Activated effector memory CD4-positive, alpha-beta T cell treated with anti-CD3 and anti-CD28 coated beads, Interleukin-2, amount 50 U/mL, for 16 hours (primary cell): Measurements from ENCODE around the gene OMP.
"Not testable (repeated sequence)": the region's sequence is repeated elsewhere in the genome, so short reads cannot be mapped to it uniquely, and the experiment has no call there.

Source experiments
- DNase-seq: peaks from one replicate; pipeline ENCODE4 v3.0.0-alpha.2; 2020

OMP gene

GRCh38 chr11:77102246-77103210 lies at the start of gene OMP:
TSS of gene OMP (plus strand) at chr11:77102840. CDS start at chr11:77102840, 0 bp downstream.
- DNase-seq = no peak

DNA sequence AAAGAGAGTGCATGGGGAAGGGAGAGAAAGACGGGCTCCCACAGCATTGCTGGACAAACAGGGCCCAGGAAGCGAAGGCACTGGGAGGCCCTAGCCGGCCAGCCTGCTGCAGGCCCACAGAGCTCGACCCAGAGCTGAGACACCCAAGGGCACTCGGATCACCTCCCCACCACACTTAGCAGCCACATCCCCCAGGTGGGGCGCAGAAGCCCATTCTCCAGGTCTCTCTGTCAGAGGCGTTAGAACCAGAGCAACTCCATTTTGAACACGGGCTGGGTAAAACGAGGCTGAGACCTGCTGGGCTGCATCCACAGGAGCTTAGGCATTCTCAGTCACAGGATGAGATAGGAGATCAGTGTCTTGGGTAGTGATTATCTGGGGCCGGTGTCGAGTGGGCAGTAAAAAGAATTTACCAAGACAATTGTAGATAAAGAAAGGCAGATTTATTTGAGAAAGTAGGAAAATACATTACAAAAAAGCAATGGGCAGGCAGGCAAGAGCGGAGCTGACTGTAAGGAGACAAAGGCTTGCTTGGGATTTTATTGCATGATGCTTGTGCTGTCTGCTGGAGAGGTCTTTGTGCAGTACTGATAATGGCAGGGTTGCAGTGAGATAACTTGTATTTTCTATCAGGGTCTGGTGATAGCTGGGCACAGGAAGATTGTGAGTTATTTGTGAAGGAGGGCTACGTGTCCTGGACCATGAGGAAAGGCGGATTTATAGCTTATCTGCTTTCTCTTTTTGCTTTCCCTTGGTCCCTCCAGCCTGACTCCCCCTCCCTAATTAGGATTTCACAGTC lies 49.2 kb upstream of the OMP start:
- no peak for DNase-seq

GRCh38 chr11:77054084-77054483 lies 48.6 kb upstream of the OMP start:
- DNase-seq = no peak

DNA sequence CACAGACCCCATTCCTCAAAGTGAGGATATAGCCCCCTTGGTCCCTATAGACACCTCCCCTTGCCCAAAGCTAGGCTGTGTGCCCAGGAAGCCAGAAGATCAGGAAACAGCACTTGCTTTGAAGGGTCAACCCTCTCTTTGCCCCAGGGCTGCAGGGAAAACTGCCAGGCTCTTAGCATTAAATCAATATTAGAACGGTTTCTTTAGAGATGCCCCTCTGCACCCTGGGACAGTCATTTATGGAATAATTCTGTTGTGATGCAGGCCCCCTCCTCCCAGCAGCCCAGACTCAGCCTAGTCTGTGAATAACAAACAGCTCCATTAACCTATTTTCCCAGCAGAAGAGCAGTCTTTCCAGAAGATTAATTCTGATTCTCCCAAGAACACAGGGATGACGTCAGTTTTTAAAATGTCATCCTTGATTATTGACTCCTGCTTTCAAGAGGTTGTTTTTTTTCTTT lies 47.5 kb upstream of the OMP start:
- no peak for DNase-seq

- DNase-seq = no peak
Observed at GRCh38 chr11:77055913-77056312, 46.7 kb upstream of the OMP start.

GRCh38 chr11:77056814-77057402 lies 45.7 kb upstream of the OMP start:
- DNase-seq = no peak

DNA sequence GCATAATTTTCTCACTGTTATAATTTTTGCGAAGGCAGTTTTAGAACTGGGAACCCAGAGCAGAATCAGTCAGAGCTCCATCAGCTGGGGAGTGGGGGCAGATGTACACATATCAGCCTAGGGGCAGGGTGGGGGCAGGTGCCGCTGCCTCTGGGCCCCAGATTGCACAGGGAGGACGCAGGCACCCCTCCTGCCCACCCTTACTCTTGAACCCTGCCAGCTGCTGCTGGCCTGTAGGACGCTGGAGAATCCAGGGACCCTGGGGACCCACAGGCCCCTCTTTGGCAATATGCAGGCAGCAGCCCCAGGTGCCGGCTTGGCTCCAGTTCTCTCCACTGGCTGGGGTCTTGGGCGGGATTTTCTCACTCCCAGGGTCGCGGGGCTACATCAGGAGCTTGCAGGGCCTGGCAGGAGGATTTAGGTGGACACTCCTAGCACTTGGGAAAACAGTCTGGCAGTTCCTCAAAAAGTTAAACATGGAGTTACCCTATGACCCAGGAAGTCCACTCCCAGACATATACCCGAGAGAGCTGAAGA lies 44.6 kb upstream of the OMP start:
- DNase-seq = no peak

DNA sequence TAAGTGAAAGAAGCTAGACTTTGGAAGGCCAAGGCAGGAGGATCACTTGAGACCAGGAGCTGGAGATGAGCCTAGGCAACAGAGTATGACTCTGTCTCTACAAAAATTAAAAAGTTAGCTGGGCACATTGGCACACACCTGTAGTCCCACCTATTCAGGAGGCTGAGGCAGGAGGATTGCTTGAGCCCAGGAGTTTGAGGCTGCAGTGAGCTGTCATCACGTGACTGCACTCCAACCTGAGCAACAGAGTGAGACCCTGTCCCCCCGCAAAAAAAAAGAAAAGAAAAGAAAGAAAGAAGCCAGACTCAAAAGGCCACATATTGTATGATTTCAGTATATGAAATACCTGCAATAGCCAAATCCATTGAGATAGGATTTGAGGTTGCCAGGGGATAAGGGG lies 43.7 kb upstream of the OMP start:
- no peak for DNase-seq

- no peak for DNase-seq
Observed at GRCh38 chr11:77059806-77060205, 42.8 kb upstream of the OMP start.

GRCh38 chr11:77060234-77060633 lies 42.4 kb upstream of the OMP start:
- no peak for DNase-seq

- not testable (repeated sequence) for DNase-seq
Observed at GRCh38 chr11:77061258-77061657, 41.4 kb upstream of the OMP start.

DNA sequence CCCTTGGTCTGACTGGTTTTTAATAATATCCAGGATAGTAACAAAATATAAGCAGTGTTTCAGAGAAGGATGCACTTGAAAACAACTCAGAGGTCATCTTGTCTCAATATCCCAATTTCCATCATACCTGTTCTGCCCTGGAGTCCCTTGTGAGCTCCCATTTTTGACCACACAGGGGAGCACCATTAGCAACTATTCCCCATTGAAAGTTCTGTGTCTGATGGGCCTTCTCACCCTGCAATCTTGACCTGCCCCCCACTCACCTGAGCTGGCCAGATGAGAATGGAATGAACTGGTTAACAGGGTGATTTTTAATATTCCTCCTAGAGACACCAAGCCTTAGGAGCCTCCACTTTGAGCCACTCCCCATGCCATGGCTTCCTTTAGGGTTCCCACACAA lies 39.7 kb upstream of the OMP start:
- DNase-seq = no peak

GRCh38 chr11:77063407-77063806 lies 39.2 kb upstream of the OMP start:
- DNase-seq = no peak

- DNase-seq = no peak
Observed at GRCh38 chr11:77063861-77064260, 38.8 kb upstream of the OMP start.

DNA sequence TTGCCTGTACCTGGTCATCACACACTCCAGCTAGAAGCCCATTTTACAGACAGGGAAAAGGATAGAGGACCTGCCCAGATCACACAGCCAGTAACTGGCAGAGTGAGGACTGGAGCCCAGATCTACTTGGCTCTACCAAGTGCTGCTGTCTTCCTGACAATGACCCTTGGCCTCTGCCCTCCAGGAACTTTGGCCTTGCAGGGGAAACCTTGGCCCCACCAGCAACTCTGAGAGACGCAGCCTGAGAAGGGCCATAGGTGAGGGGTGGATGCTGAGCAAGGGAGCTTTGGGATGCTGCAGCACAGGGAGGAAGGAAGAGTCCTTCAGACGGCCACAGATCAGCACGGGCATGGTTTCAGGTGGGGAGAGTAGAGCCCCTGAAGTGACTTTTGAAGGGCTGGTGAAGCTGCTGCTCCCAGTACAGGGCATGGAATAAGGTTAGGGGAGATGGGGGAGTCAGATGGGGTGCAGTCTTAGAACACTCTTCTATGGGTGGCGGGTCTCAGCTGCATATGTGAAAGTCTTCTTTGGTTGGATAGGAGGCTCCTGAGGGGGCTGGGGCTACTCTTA lies 37.9 kb upstream of the OMP start:
- DNase-seq = no peak

DNA sequence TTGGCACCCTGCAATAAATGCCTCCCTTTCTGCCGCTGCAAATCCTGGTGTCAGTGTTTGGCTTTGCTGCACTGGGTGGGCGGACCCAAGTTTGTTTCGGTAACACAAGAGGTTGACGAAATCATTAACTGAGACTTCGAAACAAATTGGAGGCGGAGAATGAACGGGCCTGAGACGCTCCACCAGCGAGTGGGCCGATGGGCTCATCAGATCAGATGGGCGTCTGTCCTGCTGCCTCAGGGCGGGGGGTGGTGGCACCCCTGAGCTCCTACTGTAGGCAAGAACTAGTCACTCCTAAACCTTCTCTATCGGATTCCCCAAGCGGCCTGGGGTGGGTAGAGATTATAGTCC lies 36.8 kb upstream of the OMP start:
- no peak for DNase-seq

- peak; percentile 95 for DNase-seq
Observed at GRCh38 chr11:77066229-77067042, 36.2 kb upstream of the OMP start, which contains the start of gene CAPN5. TSS of gene CAPN5 (plus strand) at chr11:77066971. CDS start at chr11:77084887, 17,916 bp downstream.

- DNase-seq = no peak
Observed at GRCh38 chr11:77067861-77068443, 34.7 kb upstream of the OMP start.

DNA sequence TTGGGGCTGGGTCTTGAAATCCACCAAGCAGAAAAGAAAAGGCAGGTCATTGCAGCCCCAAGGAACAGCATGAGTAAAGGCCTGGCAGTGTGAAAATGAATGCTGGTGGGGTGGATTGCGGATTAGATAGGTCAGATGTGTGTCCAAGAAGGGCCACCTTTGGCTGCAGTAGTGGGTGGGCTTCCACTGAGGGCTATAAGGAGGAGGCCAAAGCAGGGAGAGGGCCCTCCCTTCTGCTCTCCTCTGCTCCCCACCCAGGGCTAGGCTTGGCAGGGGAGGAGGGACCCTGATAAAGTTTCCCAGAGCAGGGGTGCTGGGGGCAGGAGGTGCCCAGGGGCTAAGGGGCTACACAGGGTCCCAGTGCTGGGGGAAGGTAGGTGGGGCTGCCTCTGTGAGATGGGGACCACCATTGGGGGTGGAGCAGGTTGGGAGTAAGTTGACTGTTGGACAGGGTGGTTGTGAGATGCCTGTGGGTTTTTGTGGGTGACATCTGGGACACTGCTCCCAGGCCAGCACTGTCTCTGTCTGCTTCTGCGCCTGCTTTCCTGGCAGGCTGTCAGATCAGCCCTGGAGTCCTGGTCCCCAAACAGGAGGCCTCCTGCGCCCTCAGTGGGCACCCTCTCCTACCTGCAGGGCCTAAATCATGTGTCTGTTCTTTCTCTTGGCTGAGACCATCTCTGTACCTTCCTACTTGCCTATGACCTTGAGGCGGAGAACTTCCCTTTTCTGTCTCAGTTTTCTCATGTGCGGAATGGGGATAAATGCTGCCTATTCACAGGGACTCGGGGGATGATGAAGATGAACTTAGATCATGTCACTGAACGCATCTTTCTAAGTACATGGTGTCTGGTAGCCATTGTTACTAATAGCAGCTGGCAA lies 33.9 kb upstream of the OMP start:
- no peak for DNase-seq

GRCh38 chr11:77069336-77069968 lies 33.2 kb upstream of the OMP start:
- DNase-seq = no peak
